A549 (cell line): Measurements from ENCODE around the gene FGFR1OP2. TPM values are rescaled to one million over a fixed set of nuclear protein-coding genes. Genes with fewer than 3 reads are reported as not detected.

Experiments used
- ATAC-seq, 2 experiments: fragments of 200-7000 bp in 1 of 2; fragments of >200 bp in 1 of 2; cut with Nextera tagmentation in 1 of 2; cut with Tn5 transposase in 1 of 2; 3 replicates each; pipeline versions ENCODE4 v1.8.0 to v1.9.1; 2018 to 2020; ENCODE audit warnings: mild to moderate bottlenecking in 1 of 2, moderate library complexity in 1 of 2
- CTCF ChIA-PET: fragments of 300-600 bp; sonication (Branson Sonifier 250); formaldehyde crosslinking; extraction: SDS; loops from one replicate; lab custom pipeline; 2021; ENCODE audit warnings: antibody characterized with exemption, inconsistent platforms; lab: Yijun Ruan, JAX
- POLR2A ChIA-PET: fragments of 350-600 bp; formaldehyde crosslinking; extraction: SDS; loops from one replicate; lab custom pipeline; 2021; ENCODE audit warnings: antibody characterized with exemption, inconsistent platforms; lab: Yijun Ruan, JAX
- DNase-seq, 2 experiments: peaks; one replicate each; pipeline versions ENCODE4 v3.0.0 to v3.0.0-alpha.2; 2011 to 2016; ENCODE audit warnings: low read depth in 1 of 2, low spot score in 1 of 2
- FAIRE-seq: peaks from 2 replicates; lab custom pipeline; 2011; peaks lifted over from hg19 to GRCh38; lab: Jason Lieb, UNC
- H3K27ac ChIP-seq, 2 experiments: fragments of >200 bp; sonication (Bioruptor Twin); formaldehyde crosslinking; 3 replicates each; pipeline ENCODE4 v1.5.1; 2016 to 2017
- H3K4me1 ChIP-seq: fragments of >200 bp; sonication (Bioruptor Twin); formaldehyde crosslinking; 3 replicates; pipeline ENCODE4 v1.6.1; 2016
- H3K4me2 ChIP-seq: fragments of >200 bp; sonication (Bioruptor Twin); formaldehyde crosslinking; 3 replicates; pipeline ENCODE4 v1.6.1; 2016
- H3K4me3 ChIP-seq: fragments of >200 bp; sonication (Bioruptor Twin); formaldehyde crosslinking; 3 replicates; pipeline ENCODE4 v1.5.1; 2016
- H3K9me3 ChIP-seq: fragments of >200 bp; sonication (Bioruptor Twin); formaldehyde crosslinking; 3 replicates; pipeline ENCODE4 v1.6.1; 2016
- CHD2 ChIP-seq: fragments of 150-350 bp; IDR thresholded peaks from 2 replicates; pipeline ENCODE4 v1.6.1; 2014; ENCODE audit warnings: low read length; ENCODE audit not compliant: partially characterized antibody
- CHD4 ChIP-seq: fragments of 200-600 bp; sonication (generic); IDR thresholded peaks from 2 replicates; pipeline ENCODE4 v1.6.1; 2016; ENCODE audit warnings: antibody characterized with exemption, mild to moderate bottlenecking, borderline replicate concordance
- EHF ChIP-seq: fragments of 250-450 bp; sonication (Bioruptor Pico); IDR thresholded peaks from 2 replicates; pipeline ENCODE4 v1.5.0; 2020; ENCODE audit warnings: mild to moderate bottlenecking
- EP300 ChIP-seq, 2 experiments: fragments of >200 bp; sonication (Bioruptor Twin); formaldehyde crosslinking; IDR thresholded peaks; 2 replicates in 1 of 2; 3 replicates in 1 of 2; pipeline ENCODE4 v1.6.1; 2016 to 2017
- ESRRA ChIP-seq: fragments of 150-350 bp; IDR thresholded peaks from 2 replicates; pipeline ENCODE4 v1.6.1; 2014; ENCODE audit warnings: mild to moderate bottlenecking, low read length, borderline replicate concordance
- FOSB ChIP-seq: fragments of 250-450 bp; sonication (Bioruptor Pico); IDR thresholded peaks from 2 replicates; pipeline ENCODE4 v1.5.0; 2020; ENCODE audit warnings: mild to moderate bottlenecking, moderate library complexity
- FOXS1 ChIP-seq: fragments of 250-450 bp; sonication (Bioruptor Pico); IDR thresholded peaks from 2 replicates; pipeline ENCODE4 v1.5.0; 2020; ENCODE audit warnings: mild to moderate bottlenecking, moderate library complexity
- HDAC2 ChIP-seq: fragments of 200-600 bp; sonication (generic); IDR thresholded peaks from 2 replicates; pipeline ENCODE4 v1.6.1; 2016
- HOXB13 ChIP-seq: fragments of 250-450 bp; sonication (Bioruptor Pico); IDR thresholded peaks from 2 replicates; pipeline ENCODE4 v1.5.0; 2020; ENCODE audit warnings: low read depth, mild to moderate bottlenecking, moderate library complexity
- JUN ChIP-seq, 2 experiments: fragments of >200 bp; sonication (Bioruptor Twin); formaldehyde crosslinking; IDR thresholded peaks; 2 replicates in 1 of 2; 3 replicates in 1 of 2; pipeline ENCODE4 v1.6.1; 2016 to 2017
- JUNB ChIP-seq: fragments of >200 bp; sonication (Bioruptor Twin); formaldehyde crosslinking; IDR thresholded peaks from 2 replicates; pipeline ENCODE4 v1.6.1; 2016
- KDM5A ChIP-seq: fragments of 200-600 bp; sonication (generic); IDR thresholded peaks from 2 replicates; pipeline ENCODE4 v1.6.1; 2016; ENCODE audit warnings: antibody characterized with exemption, mild to moderate bottlenecking
- MAZ ChIP-seq: fragments of 150-350 bp; IDR thresholded peaks from 2 replicates; pipeline ENCODE4 v1.6.1; 2014; ENCODE audit warnings: antibody characterized with exemption, low read depth, low read length, borderline replicate concordance
- MYC ChIP-seq: IDR thresholded peaks from 2 replicates; pipeline ENCODE4 v1.6.1; 2012; ENCODE audit warnings: mild to moderate bottlenecking, inconsistent platforms, low read length, improper control_type of control experiment, borderline replicate concordance
- NPAS2 ChIP-seq: fragments of 250-450 bp; sonication (Bioruptor Pico); IDR thresholded peaks from 2 replicates; pipeline ENCODE4 v1.8.0; 2022; ENCODE audit warnings: mild to moderate bottlenecking, moderate library complexity, borderline replicate concordance
- PHF8 ChIP-seq: fragments of 200-600 bp; sonication (generic); IDR thresholded peaks from 2 replicates; pipeline ENCODE4 v1.6.1; 2016; ENCODE audit warnings: low read depth, mild to moderate bottlenecking, antibody characterized with exemption, moderate library complexity, borderline replicate concordance
- RARB ChIP-seq: fragments of 250-450 bp; sonication (Bioruptor Pico); IDR thresholded peaks from 2 replicates; pipeline ENCODE4 v1.8.0; 2021; ENCODE audit warnings: mild to moderate bottlenecking, moderate library complexity
- ZFP36 ChIP-seq: fragments of 450-650 bp; IDR thresholded peaks from 2 replicates; pipeline ENCODE4 v1.6.1; 2014; ENCODE audit warnings: borderline replicate concordance; ENCODE audit not compliant: partially characterized antibody
- ZSCAN20 ChIP-seq: fragments of 250-450 bp; sonication (Bioruptor Pico); IDR thresholded peaks from 2 replicates; pipeline ENCODE4 v1.8.0; 2022; ENCODE audit warnings: mild to moderate bottlenecking, moderate library complexity
- WGBS: methylation state at CpG from one replicate; pipeline ENCODE4 v1.1.6; 2017; ENCODE audit errors: missing lambda C conversion rate; 5-methylcytosine and 5-hydroxymethylcytosine counted together
- polyA plus RNA-seq, 4 experiments: library from polyadenylated mRNA; depleted of rRNA in 3 of 4; stranded (reverse); fragments of >200 nt; fragmentation: RNase III in 1 of 4; extraction: RNeasy Plus Mini Kit Qiagen cat#74134 plus additional on column Dnase treatment in 1 of 4; gene quantifications; 2 replicates in 3 of 4; 3 replicates in 1 of 4; pipeline ENCODE4 v1.2.3, GENCODE V29; 2011 to 2017
- TF ChIP-seq, protein P1 (sequence below): fragments of 250-450 bp; sonication (Bioruptor Pico); IDR thresholded peaks from 2 replicates; pipeline ENCODE4 v1.5.0; 2021; ENCODE audit warnings: mild to moderate bottlenecking, moderate library complexity, borderline replicate concordance
- TF ChIP-seq, protein P2 (sequence below): fragments of >200 bp; sonication (Bioruptor Twin); formaldehyde crosslinking; IDR thresholded peaks from 3 replicates; pipeline ENCODE4 v1.5.1; 2016
- TF ChIP-seq, protein P3 (sequence below): fragments of >200 bp; sonication (Bioruptor Twin); formaldehyde crosslinking; IDR thresholded peaks from 2 replicates; pipeline ENCODE4 v1.6.1; 2016
- TF ChIP-seq, protein P4 (sequence below): IDR thresholded peaks from 2 replicates; pipeline ENCODE4 v1.6.1; 2012; ENCODE audit warnings: low read depth, borderline replicate concordance
- TF ChIP-seq, protein P5 (sequence below): IDR thresholded peaks from 2 replicates; pipeline ENCODE4 v1.6.1; 2012

Gene FGFR1OP2
- polyA plus RNA-seq, 2 of the 4 experiments (the other 2 are of a cell fraction): 36.3 to 51.1 TPM

DNA sequence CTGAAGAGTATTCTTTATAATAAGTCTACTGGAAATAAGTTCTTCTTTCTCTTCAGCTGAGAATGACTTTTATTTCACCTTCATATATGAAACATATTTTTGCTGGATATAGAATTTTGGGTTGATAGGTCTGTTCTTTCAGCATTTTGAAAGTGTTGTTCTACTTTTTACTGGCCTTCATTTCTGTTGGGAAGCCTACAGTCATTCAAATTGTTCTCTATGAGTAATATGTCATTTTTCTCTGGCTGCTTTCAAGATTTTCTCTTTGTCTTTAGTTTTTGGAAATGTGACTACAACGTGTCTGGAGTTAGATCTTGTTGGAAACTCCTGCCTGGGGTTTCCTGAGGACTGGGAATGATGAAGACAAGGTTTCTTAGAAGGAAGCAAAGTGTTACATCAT is 10.0 kb downstream of the FGFR1OP2 start:
- no peak for ATAC-seq
- POLR2A ChIA-PET: no interaction called here
- no peak for FAIRE-seq
- no peak overlapping the region for H3K4me2 ChIP-seq
- H3K4me3 ChIP-seq: no peak overlapping the region
- DNase-seq: no peak
- H3K4me1 ChIP-seq: peaks cover 12% of the 10 kb centered on the region; the same call in 2 of the 3 replicates
- WGBS: 93% methylated on average over 1 of the region's 1 CpG
- CTCF ChIA-PET: no interaction called here
- no peak overlapping the region for H3K27ac ChIP-seq
- TF ChIP-seq, protein P1, sequence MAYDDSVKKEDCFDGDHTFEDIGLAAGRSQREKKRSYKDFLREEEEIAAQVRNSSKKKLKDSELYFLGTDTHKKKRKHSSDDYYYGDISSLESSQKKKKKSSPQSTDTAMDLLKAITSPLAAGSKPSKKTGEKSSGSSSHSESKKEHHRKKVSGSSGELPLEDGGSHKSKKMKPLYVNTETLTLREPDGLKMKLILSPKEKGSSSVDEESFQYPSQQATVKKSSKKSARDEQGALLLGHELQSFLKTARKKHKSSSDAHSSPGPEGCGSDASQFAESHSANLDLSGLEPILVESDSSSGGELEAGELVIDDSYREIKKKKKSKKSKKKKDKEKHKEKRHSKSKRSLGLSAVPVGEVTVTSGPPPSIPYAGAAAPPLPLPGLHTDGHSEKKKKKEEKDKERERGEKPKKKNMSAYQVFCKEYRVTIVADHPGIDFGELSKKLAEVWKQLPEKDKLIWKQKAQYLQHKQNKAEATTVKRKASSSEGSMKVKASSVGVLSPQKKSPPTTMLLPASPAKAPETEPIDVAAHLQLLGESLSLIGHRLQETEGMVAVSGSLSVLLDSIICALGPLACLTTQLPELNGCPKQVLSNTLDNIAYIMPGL (CRISPR knock-in tag): no peak
- TF ChIP-seq, protein P2, sequence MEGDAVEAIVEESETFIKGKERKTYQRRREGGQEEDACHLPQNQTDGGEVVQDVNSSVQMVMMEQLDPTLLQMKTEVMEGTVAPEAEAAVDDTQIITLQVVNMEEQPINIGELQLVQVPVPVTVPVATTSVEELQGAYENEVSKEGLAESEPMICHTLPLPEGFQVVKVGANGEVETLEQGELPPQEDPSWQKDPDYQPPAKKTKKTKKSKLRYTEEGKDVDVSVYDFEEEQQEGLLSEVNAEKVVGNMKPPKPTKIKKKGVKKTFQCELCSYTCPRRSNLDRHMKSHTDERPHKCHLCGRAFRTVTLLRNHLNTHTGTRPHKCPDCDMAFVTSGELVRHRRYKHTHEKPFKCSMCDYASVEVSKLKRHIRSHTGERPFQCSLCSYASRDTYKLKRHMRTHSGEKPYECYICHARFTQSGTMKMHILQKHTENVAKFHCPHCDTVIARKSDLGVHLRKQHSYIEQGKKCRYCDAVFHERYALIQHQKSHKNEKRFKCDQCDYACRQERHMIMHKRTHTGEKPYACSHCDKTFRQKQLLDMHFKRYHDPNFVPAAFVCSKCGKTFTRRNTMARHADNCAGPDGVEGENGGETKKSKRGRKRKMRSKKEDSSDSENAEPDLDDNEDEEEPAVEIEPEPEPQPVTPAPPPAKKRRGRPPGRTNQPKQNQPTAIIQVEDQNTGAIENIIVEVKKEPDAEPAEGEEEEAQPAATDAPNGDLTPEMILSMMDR: no peak
- TF ChIP-seq HOXB13 (CRISPR knock-in tag) (no peak), MYC (no peak), CHD4 (no peak), JUN (IDR thresholded peaks at IDR 0.05) (no peak), JUNB (no peak), FOXS1 (CRISPR knock-in tag) (no peak), FOSB (CRISPR knock-in tag) (no peak), MAZ (no peak), CHD2 (no peak), ESRRA (no peak), ZFP36 (no peak), EP300 (IDR thresholded peaks at IDR 0.05) (no peak), NPAS2 (CRISPR knock-in tag) (no peak), HDAC2 (no peak), ZSCAN20 (CRISPR knock-in tag) (no peak)
- TF ChIP-seq, protein P3, sequence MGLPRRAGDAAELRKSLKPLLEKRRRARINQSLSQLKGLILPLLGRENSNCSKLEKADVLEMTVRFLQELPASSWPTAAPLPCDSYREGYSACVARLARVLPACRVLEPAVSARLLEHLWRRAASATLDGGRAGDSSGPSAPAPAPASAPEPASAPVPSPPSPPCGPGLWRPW: no peak
- TF ChIP-seq, protein P4, sequence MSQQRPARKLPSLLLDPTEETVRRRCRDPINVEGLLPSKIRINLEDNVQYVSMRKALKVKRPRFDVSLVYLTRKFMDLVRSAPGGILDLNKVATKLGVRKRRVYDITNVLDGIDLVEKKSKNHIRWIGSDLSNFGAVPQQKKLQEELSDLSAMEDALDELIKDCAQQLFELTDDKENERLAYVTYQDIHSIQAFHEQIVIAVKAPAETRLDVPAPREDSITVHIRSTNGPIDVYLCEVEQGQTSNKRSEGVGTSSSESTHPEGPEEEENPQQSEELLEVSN: no peak
- H3K9me3 ChIP-seq: no peaks in the 10 kb centered on the region

DNA sequence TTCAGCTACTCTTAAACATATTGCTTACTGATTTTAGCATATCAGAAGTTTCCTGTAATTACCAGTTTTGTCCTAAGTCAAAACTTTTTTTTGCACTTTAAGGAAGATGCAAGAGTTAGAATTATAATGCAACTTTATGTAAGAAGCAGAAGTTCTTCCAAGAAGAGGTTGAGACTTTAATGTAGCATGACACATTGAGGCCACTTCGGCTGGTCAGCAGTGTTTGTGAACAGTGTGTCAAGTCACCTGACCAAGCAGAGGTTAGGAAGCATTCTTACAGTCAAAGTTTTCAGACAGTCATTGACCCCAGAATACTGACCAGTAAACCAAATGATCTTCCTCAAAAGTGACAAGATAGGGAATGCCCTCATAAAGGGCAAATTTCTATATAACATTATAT is 15.2 kb downstream of the FGFR1OP2 start:
- no peak for ATAC-seq
- Histone ChIP-seq H3K9me3 (no peaks in the 10 kb centered on the region), H3K4me1 (no peaks in the 10 kb centered on the region), H3K4me2 (no peak overlapping the region), H3K27ac (no peak overlapping the region), H3K4me3 (no peak overlapping the region)
- ChIA-PET POLR2A (no interaction called here), CTCF (interaction anchor here (0.7 to 1.9 kb wide), 3 partner anchors 10 to 60 kb away, joined by 3 to 5 read pairs (median 5); partner anchors contain the start of gene TM7SF3)
- DNase-seq: no peak
- no peak for FAIRE-seq
- 61% methylated on average over 1 of the region's 1 CpG for WGBS
- no peak for TF ChIP-seq PHF8
- no peak for TF ChIP-seq EHF (CRISPR knock-in tag)
- TF ChIP-seq, protein P5, sequence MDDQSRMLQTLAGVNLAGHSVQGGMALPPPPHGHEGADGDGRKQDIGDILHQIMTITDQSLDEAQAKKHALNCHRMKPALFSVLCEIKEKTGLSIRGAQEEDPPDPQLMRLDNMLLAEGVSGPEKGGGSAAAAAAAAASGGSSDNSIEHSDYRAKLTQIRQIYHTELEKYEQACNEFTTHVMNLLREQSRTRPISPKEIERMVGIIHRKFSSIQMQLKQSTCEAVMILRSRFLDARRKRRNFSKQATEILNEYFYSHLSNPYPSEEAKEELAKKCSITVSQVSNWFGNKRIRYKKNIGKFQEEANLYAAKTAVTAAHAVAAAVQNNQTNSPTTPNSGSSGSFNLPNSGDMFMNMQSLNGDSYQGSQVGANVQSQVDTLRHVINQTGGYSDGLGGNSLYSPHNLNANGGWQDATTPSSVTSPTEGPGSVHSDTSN: no peak
- TF ChIP-seq KDM5A: no peak
- no peak for TF ChIP-seq MAZ
- TF ChIP-seq RARB (CRISPR knock-in tag): no peak
